IMR-90 (cell line): Measurements from ENCODE around the gene TSSK2. TPM values are rescaled to one million over a fixed set of nuclear protein-coding genes. Genes with fewer than 3 reads are reported as not detected.
"Not testable (repeated sequence)": the region's sequence is repeated elsewhere in the genome, so short reads cannot be mapped to it uniquely, and the experiment has no call there.

Experiments
- ATAC-seq: fragments of 200-7000 bp; cut with Tn5 transposase; 2 replicates; pipeline ENCODE4 v1.9.1; 2020; ENCODE audit warnings: low read depth, mild to moderate bottlenecking, moderate library complexity
- BruUV-seq: library from RNA; stranded (reverse); fragments of 400-500 nt; replicated peaks from 2 replicates; lab custom pipeline; 2021; lab: Mats Ljungman, UMichigan
- CTCF ChIA-PET: fragments of 300-600 bp; formaldehyde crosslinking; extraction: SDS; loops from one replicate; lab custom pipeline; 2021; ENCODE audit warnings: antibody characterized with exemption; lab: Yijun Ruan, JAX
- POLR2A ChIA-PET: fragments of 300-600 bp; sonication (Branson Sonifier 250); formaldehyde crosslinking; loops from one replicate; lab custom pipeline; 2022; ENCODE audit warnings: antibody characterized with exemption; ENCODE audit not compliant: unreplicated experiment; lab: Charles Lee
- DNase-seq: peaks from one replicate; pipeline ENCODE4 v3.0.0; 2013
- H2AFZ ChIP-seq: replicated peaks from 2 replicates; pipeline ENCODE3; 2013; ENCODE audit warnings: low read length, mild to moderate bottlenecking; ENCODE audit not compliant: poor library complexity
- H2AK5ac ChIP-seq: 2 replicates; pipeline ENCODE4 v1.6.1; 2013; ENCODE audit warnings: low read depth, low read length, inconsistent platforms
- H2AK9ac ChIP-seq: replicated peaks from 2 replicates; pipeline ENCODE3; 2013; ENCODE audit warnings: mild to moderate bottlenecking, low read depth, low read length, moderate library complexity; ENCODE audit not compliant: poor library complexity
- H2BK120ac ChIP-seq: 2 replicates; pipeline ENCODE4 v1.6.1; 2013; ENCODE audit warnings: low read depth, low read length, inconsistent platforms
- H2BK15ac ChIP-seq: 3 replicates; pipeline ENCODE4 v1.6.1; 2013; ENCODE audit warnings: low read depth, low read length, inconsistent platforms
- H2BK20ac ChIP-seq: 2 replicates; pipeline ENCODE4 v1.6.1; 2013; ENCODE audit warnings: low read depth, mild to moderate bottlenecking, inconsistent platforms, low read length, moderate library complexity
- H2BK5ac ChIP-seq: 2 replicates; pipeline ENCODE4 v1.6.1; 2013; ENCODE audit warnings: mild to moderate bottlenecking, low read depth, low read length, inconsistent platforms; ENCODE audit not compliant: poor library complexity, severe bottlenecking
- H3K14ac ChIP-seq: replicated peaks from 2 replicates; pipeline ENCODE4 v1.6.1; 2013; ENCODE audit warnings: low read depth, low read length, inconsistent platforms
- H3K18ac ChIP-seq: 2 replicates; pipeline ENCODE4 v1.6.1; 2013; ENCODE audit warnings: low read depth, low read length, control low read depth
- H3K23ac ChIP-seq: 2 replicates; pipeline ENCODE4 v1.6.1; 2013; ENCODE audit warnings: low read depth, low read length, inconsistent platforms
- H3K27ac ChIP-seq: 2 replicates; pipeline ENCODE4 v1.5.1; 2013; ENCODE audit warnings: mild to moderate bottlenecking, control low read depth, low read length; ENCODE audit not compliant: insufficient read depth
- H3K27me3 ChIP-seq: 2 replicates; pipeline ENCODE4 v1.6.1; 2013; ENCODE audit warnings: low read length; ENCODE audit not compliant: control insufficient read depth, insufficient read depth
- H3K36me3 ChIP-seq: 2 replicates; pipeline ENCODE4 v1.6.1; 2013; ENCODE audit warnings: low read length, mixed read lengths; ENCODE audit not compliant: control insufficient read depth, insufficient read depth
- H3K4ac ChIP-seq: 2 replicates; pipeline ENCODE4 v1.6.1; 2013; ENCODE audit warnings: low read depth, low read length, inconsistent platforms
- H3K4me1 ChIP-seq: 2 replicates; pipeline ENCODE4 v1.6.1; 2013; ENCODE audit warnings: low read length, mixed read lengths; ENCODE audit not compliant: control insufficient read depth, insufficient read depth
- H3K4me2 ChIP-seq: 2 replicates; pipeline ENCODE4 v1.6.1; 2013; ENCODE audit warnings: low read depth, mild to moderate bottlenecking, control low read depth, low read length, moderate library complexity
- H3K4me3 ChIP-seq: 2 replicates; pipeline ENCODE4 v1.5.1; 2013; ENCODE audit warnings: low read depth, mild to moderate bottlenecking, control low read depth, low read length, moderate library complexity; ENCODE audit not compliant: insufficient read depth
- H3K56ac ChIP-seq: 2 replicates; pipeline ENCODE4 v1.6.1; 2013; ENCODE audit warnings: low read length, inconsistent platforms; ENCODE audit not compliant: insufficient read depth; ENCODE audit errors: extremely low read depth
- H3K79me1 ChIP-seq, 2 experiments: 2 replicates each; pipeline ENCODE4 v1.6.1; 2013; ENCODE audit warnings: low read length in 2 of 2, inconsistent platforms in 1 of 2, low read depth in 1 of 2
- H3K9ac ChIP-seq: 2 replicates; pipeline ENCODE4 v1.6.1; 2013; ENCODE audit warnings: low read depth, low read length, control low read depth
- H3K9me1 ChIP-seq: 2 replicates; pipeline ENCODE4 v1.6.1; 2013; ENCODE audit warnings: low read length, inconsistent platforms; ENCODE audit not compliant: insufficient read depth
- H3K9me3 ChIP-seq: 2 replicates; pipeline ENCODE4 v1.6.1; 2013; ENCODE audit warnings: low read length; ENCODE audit not compliant: control insufficient read depth, insufficient read depth
- H4K20me1 ChIP-seq: 2 replicates; pipeline ENCODE4 v1.6.1; 2013; ENCODE audit warnings: low read length, inconsistent platforms; ENCODE audit not compliant: insufficient read depth
- H4K5ac ChIP-seq: 2 replicates; pipeline ENCODE4 v1.6.1; 2013; ENCODE audit warnings: mild to moderate bottlenecking, low read depth, low read length, control low read depth
- H4K8ac ChIP-seq, 2 experiments: 2 replicates each; pipeline ENCODE4 v1.6.1; 2013; ENCODE audit warnings: low read depth in 2 of 2, low read length in 2 of 2, control low read depth in 1 of 2, inconsistent platforms in 1 of 2
- H4K91ac ChIP-seq: 2 replicates; pipeline ENCODE4 v1.6.1; 2013; ENCODE audit warnings: low read depth, low read length, inconsistent platforms; ENCODE audit not compliant: insufficient read depth
- WGBS, 2 experiments: methylation state at CpG; one replicate each; pipeline versions ENCODE4 v1.1.5 to v1.1.7; 2013; ENCODE audit warnings: missing lambda C conversion rate in 2 of 2; ENCODE audit not compliant: insufficient read length in 1 of 2; ENCODE audit errors: extremely low coverage in 2 of 2; 5-methylcytosine and 5-hydroxymethylcytosine counted together
- dilution Hi-C: fragments of 300-500 bp; cut with HindIII; formaldehyde crosslinking; loops from one replicate; pipeline ENCODE4 v1.14.3; 2018; ENCODE audit warnings: low sequenced_read_pairs; ENCODE audit not compliant: unreplicated experiment
- in situ Hi-C: fragments of 300-500 bp; cut with MboI; formaldehyde crosslinking; loops from 3 replicates; pipeline ENCODE4 v1.14.3; 2019; ENCODE audit warnings: low sequenced_read_pairs, inconsistent platforms, mixed read lengths
- intact Hi-C: fragments of 100-400 bp; cut with micrococcal nuclease; formaldehyde crosslinking; loops from 2 replicates; pipeline ENCODE4 v1.10.0; 2022
- polyA plus RNA-seq, 3 experiments: library from polyadenylated mRNA; depleted of rRNA; stranded (reverse); fragments of >200 nt; gene quantifications; 2 replicates each; pipeline ENCODE4 v1.2.3, GENCODE V29; 2012; ENCODE audit warnings: low replicate concordance in 1 of 3
- total RNA-seq: library from RNA; depleted of rRNA; stranded (reverse); fragments of >200 nt; gene quantifications from 2 replicates; pipeline ENCODE4 v1.2.3, GENCODE V29; 2012

TSSK2 gene
- total and polyA plus RNA-seq, 2 of the 4 experiments (the other 2 are of a cell fraction) = not detected

DNA sequence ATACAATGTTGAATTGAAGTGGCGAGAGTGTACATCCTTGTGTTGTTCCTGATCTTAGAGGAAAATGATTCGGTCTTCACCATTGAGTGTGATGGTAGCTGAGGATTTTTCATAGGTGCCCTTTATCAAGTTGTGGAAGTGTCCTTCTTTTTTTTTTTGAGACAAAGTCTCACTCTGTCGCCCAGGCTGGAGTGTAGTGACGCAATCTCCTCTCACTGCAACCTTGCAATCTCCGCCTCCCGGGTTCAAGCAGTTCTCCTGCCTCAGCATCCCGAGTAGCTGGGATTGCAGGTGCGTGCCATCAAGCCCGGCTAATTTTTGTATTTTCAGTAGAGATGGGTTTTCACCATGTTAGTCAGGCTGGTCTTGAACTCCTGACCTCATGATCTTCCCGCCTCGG is 27.5 kb downstream of the TSSK2 start:
- H2BK15ac ChIP-seq, intact Hi-C loops, H3K79me1 ChIP-seq, H3K4ac ChIP-seq, H3K27ac ChIP-seq, H3K9me3 ChIP-seq, dilution Hi-C loops, H3K4me3 ChIP-seq, H3K4me2 ChIP-seq, H3K14ac ChIP-seq, H2AFZ ChIP-seq, H4K20me1 ChIP-seq, H3K36me3 ChIP-seq, H2AK9ac ChIP-seq, H3K9ac ChIP-seq, H2BK20ac ChIP-seq, ATAC-seq, BruUV-seq, H3K9me1 ChIP-seq, H2BK120ac ChIP-seq, DNase-seq, POLR2A ChIA-PET, H4K8ac ChIP-seq, H3K23ac ChIP-seq, H2BK5ac ChIP-seq, H4K91ac ChIP-seq, H2AK5ac ChIP-seq, H4K5ac ChIP-seq, H3K56ac ChIP-seq, H3K4me1 ChIP-seq, in situ Hi-C loops, H3K18ac ChIP-seq: not testable (repeated sequence)
- H3K27me3 ChIP-seq = peaks cover 14% of the 10 kb centered on the region
- CTCF ChIA-PET = interaction anchor here (0.6 kb wide), 1 partner anchor 86 kb away, joined by 7 read pairs; no protein-coding TSS in a partner anchor
- 100% methylated on average over 1 of the region's 11 CpGs; no CpG with 5 or more reads in 1 of the 2 experiments for WGBS, 2 experiments
